ELF-1 (cell line): Measurements from ENCODE around the gene GRIN3B.
A peak's percentile ranks its signal among the peaks of the same experiment; 100 is the strongest.
"Not testable (repeated sequence)": the region's sequence is repeated elsewhere in the genome, so short reads cannot be mapped to it uniquely, and the experiment has no call there.

Source experiments
- DNase-seq: peaks from one replicate; pipeline ENCODE4 v3.0.0-alpha.2; 2016; ENCODE audit warnings: low read depth, low spot score

The GRIN3B gene

GRCh38 chr19:1000095-1000494 is at the start of gene GRIN3B:
GRIN3B (plus strand) TSS chr19:1000419; CDS start chr19:1000438, 19 bp downstream.
- peak; percentile 78 for DNase-seq

GRCh38 chr19:952049-952679 is 48.1 kb upstream of the GRIN3B start:
- DNase-seq, result peak; percentile 28

- peak; percentile 72 for DNase-seq
Measured at GRCh38 chr19:952680-953444, 47.4 kb upstream of the GRIN3B start.

GRCh38 chr19:953445-954271 is 46.6 kb upstream of the GRIN3B start:
- peak; percentile 65 for DNase-seq

GRCh38 chr19:954272-954671 is 45.9 kb upstream of the GRIN3B start:
- no peak for DNase-seq

GRCh38 chr19:954672-955494 is 45.3 kb upstream of the GRIN3B start:
- peak; percentile 62 for DNase-seq

- DNase-seq, result peak; percentile 97
Measured at GRCh38 chr19:955803-956765, 44.1 kb upstream of the GRIN3B start.

GRCh38 chr19:956766-957440 is 43.3 kb upstream of the GRIN3B start:
- peak; percentile 96 for DNase-seq

- not testable (repeated sequence) for DNase-seq
Measured at GRCh38 chr19:957578-957977, 42.6 kb upstream of the GRIN3B start.

GRCh38 chr19:958967-959855 is 41.0 kb upstream of the GRIN3B start:
- peak; percentile 51 for DNase-seq

- peak; percentile 42 for DNase-seq
Measured at GRCh38 chr19:960020-960419, 40.2 kb upstream of the GRIN3B start.

- no peak for DNase-seq
Measured at GRCh38 chr19:960601-960938, 39.6 kb upstream of the GRIN3B start.

GRCh38 chr19:961866-962620 is 38.2 kb upstream of the GRIN3B start:
- peak; percentile 32 for DNase-seq

GRCh38 chr19:962683-963400 is 37.4 kb upstream of the GRIN3B start:
- no peak for DNase-seq

- peak; percentile 69 for DNase-seq
Measured at GRCh38 chr19:963486-963951, 36.7 kb upstream of the GRIN3B start.

GRCh38 chr19:964116-964520 is 36.1 kb upstream of the GRIN3B start:
- no peak for DNase-seq
